ENCODE measurements around the gene KIFC3. TPM values are rescaled to one million over a fixed set of nuclear protein-coding genes. Genes with fewer than 3 reads are reported as not detected.
A peak's percentile ranks its signal among the peaks of the same experiment; 100 is the strongest.

The KIFC3 gene
- total and polyA plus RNA-seq, 2 of the 8 experiments (the other 6 are each of a cell fraction or from before 2014, with no cell fraction given), result 2.1 to 7.1 TPM

GRCh38 chr16:57741660-57742191 is 60.6 kb downstream of the KIFC3 start:
- Histone ChIP-seq H3K23me2 (ENCODE audit: low read depth, low read length) (no peaks in the 10 kb centered on the region), H3K4me1 (replicated peaks in 1 of 4; ENCODE audit: control insufficient read depth in 3 of 4, insufficient read depth in 4 of 4, low read length in 3 of 4) (peaks cover 0 to 3% (median 3%) of the 10 kb centered on the region in 4 experiments; a peak in 4 of 7 replicates), H3K56ac (replicated peaks; ENCODE audit: insufficient read length, low read depth, low read length) (no peak overlapping the region), H3K4me2 (ENCODE audit: insufficient read depth in 1 of 2, low read depth in 2 of 2, low read length in 2 of 2) (no peak overlapping the region), H2BK15ac (ENCODE audit: low read length) (no peak overlapping the region), H2BK20ac (ENCODE audit: low read length) (no peak overlapping the region), H3K9me3 (ENCODE audit: insufficient read depth in 2 of 2, low read depth in 1 of 2, low read length in 1 of 2) (no peaks in the 10 kb centered on the region), H2BK120ac (replicated peaks; ENCODE audit: low read depth, low read length) (no peak overlapping the region), H2BK5ac (ENCODE audit: low read depth, low read length) (0 out of 2 replicates have a peak overlapping the region, but pooled peaks have one; percentile 52), H3K18ac (ENCODE audit: extremely low read depth, low read length) (no peak overlapping the region), H3K9ac (replicated peaks in 1 of 4; ENCODE audit: extremely low read depth in 1 of 4, low read depth in 3 of 4, low read length in 3 of 4) (no peak overlapping the region), H3K36me3 (ENCODE audit: control insufficient read depth in 2 of 4, insufficient read depth in 4 of 4, low read length in 3 of 4) (peaks cover 0 to 5% (median 0%) of the 10 kb centered on the region in 4 experiments; a peak in 4 of 8 replicates), H3K79me1 (ENCODE audit: low read depth, low read length) (no peaks in the 10 kb centered on the region), H3K27me3 (replicated peaks in 1 of 4; ENCODE audit: control insufficient read depth in 3 of 4, extremely low read depth in 1 of 4, insufficient read depth in 3 of 4, low read length in 3 of 4) (no peaks in the 10 kb centered on the region), H4K8ac (ENCODE audit: extremely low read depth, insufficient read depth, low read length) (no peak overlapping the region), H3K14ac (ENCODE audit: insufficient read length) (no peak overlapping the region), H3K4me3 (ENCODE audit: extremely low read depth in 1 of 4, insufficient read depth in 2 of 4, low read depth in 3 of 4, low read length in 4 of 4) (no peak overlapping the region), H2AFZ (ENCODE audit: low read length) (no peak overlapping the region), H3K4ac (replicated peaks; ENCODE audit: insufficient read length, low read depth, low read length) (no peak overlapping the region), H3K23ac (ENCODE audit: insufficient read length) (no peak overlapping the region), H2AK5ac (ENCODE audit: low read depth, low read length) (no peak overlapping the region), H4K5ac (ENCODE audit: insufficient read length, low read depth, low read length) (no peak overlapping the region), H2BK12ac (ENCODE audit: low read depth, low read length) (no peak overlapping the region), H3K79me2 (ENCODE audit: control insufficient read depth in 1 of 2, insufficient read depth in 2 of 2, low read length in 2 of 2) (no peaks in the 10 kb centered on the region), H3K27ac (ENCODE audit: low read depth, low read length) (no peak overlapping the region), H4K20me1 (replicated peaks in 1 of 2; ENCODE audit: control insufficient read depth in 1 of 2, insufficient read depth in 2 of 2, low read length in 2 of 2) (peaks cover 0 to 9% of the 10 kb centered on the region in 2 experiments), H4K91ac (replicated peaks; ENCODE audit: insufficient read length, low read length) (no peak overlapping the region)
- DNase-seq (ENCODE audit: low read depth in 1 of 2, low spot score in 2 of 2) (peak in 1 of 2 experiments; percentile 34), FAIRE-seq (no peak)
- CTCF ChIA-PET (ENCODE audit: partially characterized antibody), result interaction anchor here (0.7 to 2.6 kb wide), 7 partner anchors 10 to 165 kb away, joined by 3 to 21 read pairs (median 4); no protein-coding TSS in a partner anchor
- no peak for TF ChIP-seq JUND (IDR thresholded peaks at IDR 0.05; ENCODE audit: low read length)
- no peak for TF ChIP-seq MAX (IDR thresholded peaks at IDR 0.05)
- TF ChIP-seq SP4 (IDR thresholded peaks at IDR 0.05; ENCODE audit: low read length), result no peak
- no peak for TF ChIP-seq ATF3 (IDR thresholded peaks at IDR 0.05; ENCODE audit: insufficient read depth, low read depth, low read length)
- no peak for TF ChIP-seq PHF8 (conservative IDR thresholded peaks at IDR 0.05; ENCODE audit: low read depth, low read length)
- no peak for TF ChIP-seq POLR2AphosphoS5 (IDR thresholded peaks at IDR 0.05; ENCODE audit: low read depth, low read length)
- TF ChIP-seq RXRA (IDR thresholded peaks at IDR 0.05; ENCODE audit: insufficient read depth, low read depth, low read length), result no peak
- TF ChIP-seq RFX5 (IDR thresholded peaks at IDR 0.05; ENCODE audit: borderline replicate concordance, low read depth, low read length), result no peak
- TF ChIP-seq KDM4A (IDR thresholded peaks at IDR 0.05; ENCODE audit: low read depth, low read length, severe bottlenecking), result no peak
- TF ChIP-seq SIN3A (conservative IDR thresholded peaks at IDR 0.05 in 1 of 2, IDR thresholded peaks at IDR 0.05 in 1 of 2; ENCODE audit: low read depth in 1 of 2, low read length in 2 of 2), result no peak
- TF ChIP-seq GABPA (IDR thresholded peaks at IDR 0.05; ENCODE audit: borderline replicate concordance, insufficient read depth, low read length), result no peak
- WGBS, 2 experiments (ENCODE audit: extremely low coverage in 1 of 2, insufficient coverage in 1 of 2, insufficient read length in 1 of 2, insufficient replicate concordance in 2 of 2, low coverage in 1 of 2, low lambda C conversion rate in 2 of 2, missing lambda C conversion rate in 1 of 2), result 86% methylated on average over 12 of the region's 16 CpGs; no CpG with 5 or more reads in 1 of the 2 experiments
- POLR2A ChIA-PET (ENCODE audit: partially characterized antibody), result interaction anchor here (1.0 kb wide), 1 partner anchor 17 kb away, joined by 3 read pairs; no protein-coding TSS in a partner anchor
